HL-60 (cell line): Measurements from ENCODE around the gene TAF4B.
A peak's percentile ranks its signal among the peaks of the same experiment; 100 is the strongest.
"Not testable (repeated sequence)": the region's sequence is repeated elsewhere in the genome, so short reads cannot be mapped to it uniquely, and the experiment has no call there.

Experiments
- DNase-seq, 2 experiments: peaks; one replicate each; pipeline ENCODE4 v3.0.0-alpha.2; 2010 to 2020; ENCODE audit warnings: low read depth in 1 of 2, low spot score in 1 of 2
- H3K27ac ChIP-seq: fragments of 250-450 bp; sonication (Bioruptor Pico); replicated peaks from 2 replicates; pipeline ENCODE4 v1.5.1; 2020; ENCODE audit warnings: mild to moderate bottlenecking, moderate library complexity
- H3K27me3 ChIP-seq: fragments of 250-450 bp; sonication (Bioruptor Pico); 2 replicates; pipeline ENCODE4 v1.5.1; 2021; ENCODE audit warnings: mild to moderate bottlenecking, moderate library complexity; ENCODE audit not compliant: insufficient read depth, poor library complexity, severe bottlenecking
- H3K4me3 ChIP-seq: replicated peaks from 2 replicates; pipeline ENCODE4 v1.5.1; 2011; ENCODE audit warnings: mild to moderate bottlenecking, control low read depth, low read length; ENCODE audit not compliant: insufficient read depth
- CTCF ChIP-seq: IDR thresholded peaks from one replicate; pipeline ENCODE4 v1.5.1; 2011; ENCODE audit warnings: low read length, control low read depth, inconsistent platforms; ENCODE audit not compliant: insufficient read depth
- GABPA ChIP-seq: IDR thresholded peaks from 2 replicates; pipeline ENCODE4 v1.6.1; 2012; ENCODE audit warnings: low read depth
- POLR2AphosphoS5 ChIP-seq: IDR thresholded peaks from 2 replicates; pipeline ENCODE4 v1.6.1; 2012; ENCODE audit warnings: low read depth
- REST ChIP-seq: IDR thresholded peaks from 2 replicates; pipeline ENCODE4 v1.6.1; 2012; ENCODE audit warnings: low read depth; ENCODE audit not compliant: insufficient replicate concordance
- SPI1 ChIP-seq: IDR thresholded peaks from 2 replicates; pipeline ENCODE4 v1.6.1; 2012; ENCODE audit warnings: low read depth, mild to moderate bottlenecking, borderline replicate concordance

The TAF4B gene

GRCh38 chr18:26255695-26256622 is 29.7 kb downstream of the TAF4B start:
- peak in 1 of 2 experiments; percentile 82 for DNase-seq
- TF ChIP-seq CTCF (no peak), SPI1 (peak; percentile 46; the same call in 1 of the 2 replicates)
- no peaks in the 10 kb centered on the region for H3K27me3 ChIP-seq
- no peak overlapping the region for H3K4me3 ChIP-seq
- peak overlapping the region; percentile 39; the same call in 1 of the 2 replicates for H3K27ac ChIP-seq

GRCh38 chr18:26258711-26259110 is 32.5 kb downstream of the TAF4B start:
- Histone ChIP-seq H3K4me3 (no peak overlapping the region), H3K27me3 (no peaks in the 10 kb centered on the region), H3K27ac (no peak overlapping the region)
- TF ChIP-seq GABPA (no peak), POLR2AphosphoS5 (no peak), SPI1 (no peak), REST (no peak), CTCF (no peak)
- DNase-seq: no peak

- not testable (repeated sequence) for H3K27me3 ChIP-seq, H3K27ac ChIP-seq, H3K4me3 ChIP-seq, DNase-seq
These were observed 33.2 kb downstream of the TAF4B start for GRCh38 chr18:26259416-26259815.

DNA sequence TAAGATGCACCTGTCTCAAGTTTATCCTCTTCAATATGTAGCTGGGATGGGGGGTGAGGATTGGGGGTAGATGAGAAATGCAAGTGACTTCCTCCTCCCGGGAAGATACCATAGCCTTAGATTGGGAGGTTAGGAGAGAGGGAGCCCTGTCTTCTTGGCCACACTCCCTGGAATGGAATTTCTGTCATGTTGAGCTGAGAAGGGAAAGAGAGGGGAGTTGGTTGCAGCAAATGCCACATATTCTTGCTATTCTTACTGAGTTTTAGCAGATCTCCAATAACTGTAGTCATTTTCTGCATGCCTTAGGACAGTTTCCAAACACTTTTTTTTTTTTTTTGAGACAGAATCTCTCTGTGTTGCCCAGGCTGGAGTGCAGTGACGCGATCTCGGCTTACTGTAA is 35.9 kb downstream of the TAF4B start:
- DNase-seq: no peak
- no peak overlapping the region for H3K27ac ChIP-seq
- no peak for TF ChIP-seq REST
- no peak for TF ChIP-seq CTCF
- no peak for TF ChIP-seq POLR2AphosphoS5
- no peak for TF ChIP-seq SPI1
- no peak for TF ChIP-seq GABPA
- H3K27me3 ChIP-seq: no peaks in the 10 kb centered on the region
- no peak overlapping the region for H3K4me3 ChIP-seq
